GM21723 (cell line): Measurements from ENCODE around the gene MRPL36.

Source experiments
- ATAC-seq: cut with Tn5 transposase; IDR thresholded peaks from one replicate; pipeline ENCODE4 v1.9.1; 2021; ENCODE audit warnings: mild to moderate bottlenecking, moderate library complexity; ENCODE audit not compliant: unreplicated experiment

Gene MRPL36

GRCh38 chr5:1751026-1751863 lies 48.4 kb downstream of the MRPL36 start:
- ATAC-seq, result no peak

- ATAC-seq, result no peak
Measured at GRCh38 chr5:1750469-1750868, 49.2 kb downstream of the MRPL36 start.

GRCh38 chr5:1749346-1750124 lies 50.1 kb downstream of the MRPL36 start:
- ATAC-seq, result no peak

- no peak for ATAC-seq
Measured at GRCh38 chr5:1748845-1749244, 50.8 kb downstream of the MRPL36 start.
